ENCODE results near the gene ADAMTSL1.

The ADAMTSL1 gene

DNA sequence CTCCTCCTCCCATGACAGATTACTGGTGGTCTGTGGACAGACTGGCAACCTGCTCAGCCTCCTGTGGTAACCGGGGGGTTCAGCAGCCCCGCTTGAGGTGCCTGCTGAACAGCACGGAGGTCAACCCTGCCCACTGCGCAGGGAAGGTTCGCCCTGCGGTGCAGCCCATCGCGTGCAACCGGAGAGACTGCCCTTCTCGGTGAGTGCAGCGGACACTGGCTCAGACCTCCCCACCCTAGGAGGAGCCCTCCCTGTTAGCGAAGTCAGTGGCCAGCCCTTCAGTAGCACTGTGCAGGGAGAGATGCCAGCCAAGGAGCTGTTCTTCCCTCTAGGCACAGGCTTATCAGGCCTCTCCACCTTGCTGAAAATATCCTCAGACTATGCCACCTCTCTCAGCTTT is 415.6 kb downstream of the ADAMTSL1 start:
- no peak for DNase-seq

DNA sequence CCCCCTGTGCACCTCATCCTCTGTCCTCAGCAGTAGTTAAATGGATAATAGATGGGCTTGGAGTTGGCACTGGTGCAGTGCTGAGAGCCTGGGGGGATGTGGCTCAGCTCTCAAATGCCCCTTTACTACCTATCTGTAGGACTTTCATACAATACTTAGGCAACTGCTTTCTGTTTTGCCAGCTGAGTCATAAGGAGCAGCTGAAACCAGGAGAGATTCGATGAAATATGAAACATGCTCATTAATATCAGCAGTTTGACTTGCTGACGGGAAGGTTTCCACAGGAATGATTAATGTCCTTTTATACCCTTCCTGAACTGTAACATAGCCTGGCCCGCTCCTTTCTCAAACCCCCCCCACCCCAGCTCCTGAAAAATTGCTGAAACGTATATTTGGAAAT is 416.4 kb downstream of the ADAMTSL1 start:
- no peak for DNase-seq

DNA sequence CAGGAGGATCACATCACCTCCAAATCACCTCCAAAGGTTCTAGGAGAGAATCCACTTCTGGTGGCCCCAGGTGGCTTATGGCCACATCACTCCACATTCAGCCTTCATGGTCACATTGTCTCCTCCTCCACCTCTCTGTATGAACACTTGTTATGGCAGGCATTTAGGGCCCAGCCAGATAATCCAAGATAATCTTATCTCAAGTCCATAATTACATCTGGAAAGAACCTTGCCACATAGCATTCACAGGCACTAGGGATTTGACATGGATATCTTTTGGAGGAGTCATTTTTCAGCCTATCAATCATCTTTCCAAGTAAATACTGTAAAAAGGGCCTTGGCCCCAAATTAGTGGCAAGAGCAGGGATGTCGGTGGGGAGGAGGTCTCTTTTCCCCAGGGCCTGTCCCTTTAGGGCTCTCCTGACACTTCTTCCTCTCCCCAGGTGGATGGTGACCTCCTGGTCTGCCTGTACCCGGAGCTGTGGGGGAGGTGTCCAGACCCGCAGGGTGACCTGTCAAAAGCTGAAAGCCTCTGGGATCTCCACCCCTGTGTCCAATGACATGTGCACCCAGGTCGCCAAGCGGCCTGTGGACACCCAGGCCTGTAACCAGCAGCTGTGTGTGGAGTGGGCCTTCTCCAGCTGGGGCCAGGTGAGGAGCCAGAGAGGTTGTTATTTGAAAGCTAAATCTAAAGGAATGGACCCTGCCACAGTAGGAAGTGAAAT is 418.2 kb downstream of the ADAMTSL1 start:
- no peak for DNase-seq

DNA sequence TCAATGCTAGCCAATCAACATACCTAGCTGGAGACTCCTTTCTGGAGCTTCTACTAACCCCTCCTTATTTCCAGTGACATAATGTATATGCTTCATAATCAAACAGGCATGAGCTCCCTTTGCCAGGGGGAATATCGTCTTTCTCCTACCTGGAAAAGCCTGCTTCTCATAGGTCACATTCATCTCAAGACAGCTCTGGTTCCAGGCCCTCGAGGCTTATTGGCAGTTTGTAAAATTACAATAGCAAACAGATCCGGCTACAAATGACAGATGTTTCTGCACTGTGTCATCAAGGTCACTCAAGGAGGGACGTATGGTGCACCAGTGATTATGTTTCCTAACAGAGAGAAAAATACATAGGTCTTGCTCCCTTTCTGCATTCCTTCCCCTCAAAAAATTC is 419.1 kb downstream of the ADAMTSL1 start:
- no peak for DNase-seq

DNA sequence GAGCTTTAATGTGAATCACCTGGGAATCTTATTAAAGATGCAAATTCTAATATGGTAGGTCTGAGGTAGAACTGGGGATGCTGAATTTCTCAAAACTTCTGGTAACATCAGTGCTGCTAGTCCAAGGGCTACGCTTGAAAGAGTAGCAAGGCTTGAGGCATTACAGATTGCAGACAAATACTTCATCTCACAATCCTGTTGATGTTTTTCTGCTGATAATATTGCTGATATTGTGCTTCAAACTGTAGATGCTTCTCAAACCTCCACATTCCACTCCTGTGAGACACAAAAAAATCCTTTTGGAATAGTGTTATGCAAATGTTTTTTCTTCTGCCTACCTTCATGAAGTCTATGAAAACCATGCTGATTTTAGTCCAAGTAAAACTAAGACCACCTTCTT is 419.5 kb downstream of the ADAMTSL1 start:
- no peak for DNase-seq

DNA sequence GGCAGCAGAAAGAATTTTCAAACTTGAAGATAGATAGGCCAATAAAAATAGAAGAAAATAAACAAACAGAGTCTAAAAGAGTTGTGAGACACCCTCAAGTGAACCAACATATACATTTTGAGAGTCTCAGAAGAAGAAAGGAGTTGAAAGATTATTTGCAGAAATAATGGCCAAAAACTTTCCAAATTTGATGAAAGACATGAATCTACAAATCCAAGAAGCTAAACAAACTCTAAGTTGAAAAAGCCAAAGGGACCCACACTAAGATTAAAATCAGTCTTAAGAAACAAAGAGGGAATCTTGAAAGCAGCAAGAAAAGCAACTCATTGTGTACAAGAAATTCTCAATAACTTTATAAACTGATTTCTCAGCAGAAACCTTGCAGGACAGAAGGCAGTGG is 422.1 kb downstream of the ADAMTSL1 start:
- no peak for DNase-seq

DNA sequence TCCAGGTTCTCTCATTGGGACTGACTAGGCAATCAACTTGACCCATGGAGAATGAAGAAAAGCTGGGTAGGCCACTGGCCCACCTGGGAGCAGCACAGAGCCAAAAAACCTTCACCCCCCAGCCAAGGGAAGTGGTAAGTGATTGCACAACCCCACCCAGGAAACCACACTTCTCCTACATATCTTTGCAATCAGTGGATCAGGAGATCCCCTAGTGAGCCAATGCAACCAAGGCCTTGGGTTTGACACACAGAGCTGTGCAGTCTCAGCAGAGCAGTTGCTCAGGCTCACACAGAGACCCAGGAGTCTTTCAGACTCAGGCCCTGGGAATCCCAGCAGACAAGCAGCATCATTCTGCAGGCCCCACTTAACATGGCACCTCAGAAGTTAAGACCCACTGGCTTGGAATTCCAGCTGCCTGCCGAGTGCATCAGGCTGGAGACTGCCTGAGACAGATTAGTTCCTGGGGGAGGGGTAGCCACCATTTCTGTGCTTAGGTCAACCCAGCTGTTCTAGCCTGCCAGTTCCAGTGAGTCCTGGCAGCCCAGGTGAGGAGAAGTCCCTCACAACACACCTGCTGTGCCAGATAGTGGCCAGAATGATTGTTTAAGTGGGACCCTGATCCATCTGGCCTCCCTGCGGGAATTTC is 422.7 kb downstream of the ADAMTSL1 start:
- DNase-seq: no peak

DNA sequence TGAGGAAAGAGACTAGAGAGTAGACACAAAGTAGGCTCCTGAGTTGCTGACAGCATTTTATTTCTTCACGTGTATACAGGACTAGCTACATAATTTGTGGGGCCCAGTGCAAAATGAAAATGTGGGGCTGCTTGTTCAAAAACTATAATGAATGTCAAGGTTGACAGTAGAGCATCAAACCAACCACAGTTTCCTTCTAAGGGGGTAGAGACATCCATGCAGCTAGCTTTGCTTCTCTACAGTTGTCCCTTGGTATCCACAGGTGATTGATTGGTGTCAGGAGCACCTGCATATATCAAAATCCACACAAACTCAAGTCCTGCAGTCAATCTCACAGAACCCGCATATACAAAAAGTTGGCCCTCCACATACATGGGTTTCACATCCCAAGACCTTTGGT is 429.5 kb downstream of the ADAMTSL1 start:
- DNase-seq: no peak

DNA sequence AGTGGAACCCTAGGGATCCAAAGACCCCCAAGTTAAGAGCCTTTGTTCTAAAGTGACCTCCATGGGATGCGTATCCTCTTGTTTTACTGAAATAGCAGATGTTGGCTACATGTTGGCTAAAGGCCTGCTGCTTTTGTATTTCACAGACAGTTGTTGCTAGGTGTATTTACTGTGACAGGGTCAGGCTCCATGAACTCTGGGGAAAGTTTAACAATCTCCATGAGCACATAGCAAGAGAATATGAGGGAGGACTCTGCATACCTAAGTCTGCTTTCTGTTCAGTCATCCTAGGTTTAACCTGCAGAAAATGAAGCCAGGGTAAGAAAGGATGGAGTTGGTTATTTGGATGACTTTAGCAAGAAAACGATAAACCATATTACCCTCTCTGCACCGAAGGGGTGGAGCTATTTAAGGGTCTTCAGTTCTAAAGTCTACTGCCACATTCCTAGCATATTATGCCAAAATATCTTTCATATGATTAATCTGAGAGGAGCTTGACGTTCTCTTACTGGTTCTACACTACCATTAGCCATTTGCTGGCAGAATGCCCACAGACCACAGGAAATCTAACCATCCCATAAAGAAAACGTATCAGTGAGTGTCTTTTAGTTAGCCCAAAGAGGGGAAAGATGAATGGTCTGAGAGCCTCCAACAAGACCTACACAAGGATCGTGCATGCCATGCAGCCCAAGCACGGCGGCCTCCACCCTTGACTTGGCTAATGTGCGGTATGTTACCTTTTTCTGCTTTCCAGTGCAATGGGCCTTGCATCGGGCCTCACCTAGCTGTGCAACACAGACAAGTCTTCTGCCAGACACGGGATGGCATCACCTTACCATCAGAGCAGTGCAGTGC is 431.3 kb downstream of the ADAMTSL1 start:
- DNase-seq: no peak

DNA sequence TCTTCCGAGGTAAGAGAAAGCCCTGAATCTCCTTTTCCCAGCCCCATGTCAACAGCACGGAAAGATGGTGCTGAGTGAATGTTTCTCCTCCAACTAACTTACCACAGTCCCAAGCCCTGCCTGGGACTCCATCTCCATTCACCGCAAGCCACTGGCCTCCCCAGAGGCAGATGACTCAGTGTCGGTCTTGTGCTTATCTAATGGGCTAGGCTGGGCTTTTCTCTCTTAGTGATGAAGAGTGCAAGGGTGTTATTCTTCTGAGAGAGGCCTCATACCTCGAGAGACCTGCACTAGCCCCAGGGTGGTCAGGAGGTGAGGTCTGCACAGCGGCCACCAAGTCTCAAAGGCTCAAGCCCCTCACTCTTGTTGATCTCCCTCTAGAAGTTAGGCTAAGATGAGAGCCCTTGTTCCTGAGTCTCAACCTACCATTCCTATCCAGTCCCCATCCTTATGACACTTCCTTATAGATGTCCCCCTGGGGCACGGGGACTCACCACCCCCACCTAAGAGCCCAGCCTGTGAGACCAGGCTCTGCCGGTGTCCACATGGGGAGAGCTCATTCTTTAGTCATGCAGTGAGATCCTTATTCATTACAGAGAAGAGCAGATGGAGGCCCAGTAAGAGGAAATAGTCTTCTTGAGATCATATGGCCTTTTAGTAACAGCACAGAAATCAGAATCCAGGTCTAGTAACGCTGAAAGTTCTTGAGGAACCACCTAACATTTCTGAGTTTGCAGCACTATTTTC is 432.1 kb downstream of the ADAMTSL1 start:
- no peak for DNase-seq

DNA sequence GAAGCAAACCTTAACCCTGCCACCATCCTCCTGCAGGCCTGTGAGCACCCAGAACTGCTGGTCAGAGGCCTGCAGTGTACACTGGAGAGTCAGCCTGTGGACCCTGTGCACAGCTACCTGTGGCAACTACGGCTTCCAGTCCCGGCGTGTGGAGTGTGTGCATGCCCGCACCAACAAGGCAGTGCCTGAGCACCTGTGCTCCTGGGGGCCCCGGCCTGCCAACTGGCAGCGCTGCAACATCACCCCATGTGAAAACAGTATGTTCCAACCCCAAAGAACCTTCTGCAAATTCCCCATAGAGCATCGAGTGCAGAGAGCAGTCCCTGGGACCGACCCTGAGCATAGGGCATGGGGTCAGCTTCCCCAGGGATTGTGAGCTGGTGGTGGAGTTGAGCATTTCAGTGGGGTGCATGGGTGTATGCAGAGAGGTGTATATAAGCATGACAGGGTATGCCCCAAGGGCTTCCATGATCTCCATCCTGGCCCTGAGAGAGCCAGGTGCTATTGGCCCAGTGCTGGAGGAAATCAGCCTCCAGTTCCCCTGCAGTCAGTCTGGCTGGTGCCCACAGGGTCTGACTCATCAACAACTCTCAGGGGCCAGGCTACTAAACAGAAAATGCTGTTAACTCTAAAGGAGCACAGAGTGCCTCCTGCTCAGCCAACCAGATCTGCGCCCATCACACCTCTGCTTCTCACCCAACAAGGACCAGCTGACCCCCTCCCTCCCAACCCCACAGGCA is 432.9 kb downstream of the ADAMTSL1 start:
- DNase-seq: no peak

DNA sequence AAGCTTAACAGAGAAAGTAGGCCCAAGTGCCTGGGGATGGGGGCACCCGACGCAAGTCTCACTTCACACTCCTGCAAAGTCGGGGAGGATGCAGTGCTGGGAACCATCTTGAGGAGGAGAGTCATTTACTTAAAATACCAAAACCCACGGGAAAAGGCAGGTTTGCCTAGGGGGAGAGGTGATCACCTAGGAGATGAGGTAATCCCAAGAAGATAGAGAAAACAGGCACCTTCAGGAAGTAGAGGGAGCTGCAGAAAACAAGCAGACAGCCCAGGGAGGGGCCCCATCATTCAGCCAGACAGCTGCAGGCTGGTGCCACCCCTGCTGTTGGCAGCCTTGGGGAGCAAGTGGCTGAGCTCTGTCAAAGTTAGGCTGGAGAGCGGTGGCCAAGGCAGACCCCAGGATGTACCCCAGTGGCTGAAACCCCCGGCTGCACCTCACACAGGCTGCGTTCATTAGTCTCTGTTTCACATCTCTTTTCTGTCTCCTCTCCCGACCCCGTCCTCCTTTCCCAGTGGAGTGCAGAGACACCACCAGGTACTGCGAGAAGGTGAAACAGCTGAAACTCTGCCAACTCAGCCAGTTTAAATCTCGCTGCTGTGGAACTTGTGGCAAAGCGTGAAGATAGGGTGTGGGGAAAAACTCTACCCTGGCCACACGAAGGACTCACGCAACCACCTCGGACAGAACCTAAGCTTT is 434.1 kb downstream of the ADAMTSL1 start:
- DNase-seq: no peak

DNA sequence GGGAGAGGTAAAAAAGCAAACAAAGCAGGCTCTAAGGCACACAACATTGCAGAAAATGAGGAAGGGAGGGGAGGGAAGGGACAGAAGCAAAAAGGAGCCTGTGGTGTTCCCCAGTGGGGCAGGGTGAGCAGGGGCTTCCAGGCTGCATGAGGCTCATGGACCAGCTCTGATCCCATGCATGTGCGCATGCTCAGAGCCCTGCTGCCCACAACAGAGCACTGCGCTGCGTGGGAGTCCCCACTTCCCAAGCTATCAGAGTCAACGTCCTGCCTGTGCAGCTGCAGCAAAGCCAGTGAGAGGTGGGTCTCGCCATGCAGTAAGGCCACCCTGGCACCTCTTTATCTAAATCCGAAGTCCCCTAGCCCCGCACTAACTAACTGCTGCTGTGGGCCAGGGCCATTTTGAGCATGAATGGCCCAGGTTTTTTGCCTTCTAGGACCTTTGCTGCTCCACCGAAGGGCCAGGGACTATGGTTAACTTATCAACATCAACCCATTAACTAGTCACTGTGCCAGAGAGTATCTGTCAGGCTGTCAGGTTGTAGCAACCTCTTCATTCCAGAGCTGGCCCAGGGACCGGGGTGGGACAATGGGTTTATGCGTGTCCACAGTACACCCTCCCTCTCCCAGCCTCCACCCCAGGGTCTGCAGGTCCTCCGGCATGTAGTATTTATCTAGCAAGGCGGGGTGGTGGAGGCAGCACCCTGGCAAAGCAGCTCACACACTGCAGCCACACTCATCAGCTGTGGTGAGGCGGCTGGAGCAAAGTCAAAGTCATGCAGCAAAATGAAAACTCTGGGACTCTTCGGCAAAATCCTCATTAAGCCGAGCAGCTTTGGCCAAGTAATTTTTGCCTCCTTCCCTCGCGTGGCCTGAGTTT is 435.4 kb downstream of the ADAMTSL1 start:
- DNase-seq: no peak

DNA sequence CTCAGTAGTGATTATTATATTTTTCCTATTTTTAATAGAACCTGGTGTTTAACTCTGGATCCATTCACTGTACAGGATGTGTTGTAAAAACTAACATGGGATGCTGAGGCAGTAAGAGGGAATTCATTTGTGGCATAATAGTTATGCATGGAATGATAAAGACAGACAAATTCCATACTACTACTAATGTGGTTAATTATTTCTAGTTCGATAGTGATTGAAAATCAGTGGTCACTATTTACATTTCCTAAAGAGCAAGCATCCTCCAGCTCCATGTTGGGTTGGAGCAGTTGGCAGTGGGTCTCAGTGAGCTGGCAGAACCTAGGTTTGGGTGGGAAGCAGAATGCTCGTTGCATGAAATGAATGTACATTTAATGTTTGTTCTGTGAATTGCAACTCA is 436.5 kb downstream of the ADAMTSL1 start:
- DNase-seq: no peak

DNA sequence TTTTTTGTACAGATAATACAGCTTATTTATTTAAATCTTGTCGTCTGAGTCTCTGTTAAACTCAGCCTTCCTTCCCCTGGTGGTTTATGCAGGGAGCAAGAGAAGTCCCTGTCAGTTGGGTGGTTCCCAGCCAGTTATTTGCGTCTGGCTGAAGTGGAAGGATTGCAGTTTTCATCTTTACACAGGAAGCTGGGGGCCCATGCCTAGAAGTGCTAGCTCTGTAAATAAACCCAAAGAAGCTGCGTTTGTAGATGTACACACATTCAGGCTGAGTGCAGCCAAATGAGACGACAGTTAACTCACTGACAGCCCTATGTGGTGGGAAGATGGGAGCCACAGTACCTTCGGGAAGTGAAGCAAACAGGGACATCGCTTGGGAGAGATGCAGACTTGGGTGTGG is 437.0 kb downstream of the ADAMTSL1 start:
- DNase-seq: no peak

DNA sequence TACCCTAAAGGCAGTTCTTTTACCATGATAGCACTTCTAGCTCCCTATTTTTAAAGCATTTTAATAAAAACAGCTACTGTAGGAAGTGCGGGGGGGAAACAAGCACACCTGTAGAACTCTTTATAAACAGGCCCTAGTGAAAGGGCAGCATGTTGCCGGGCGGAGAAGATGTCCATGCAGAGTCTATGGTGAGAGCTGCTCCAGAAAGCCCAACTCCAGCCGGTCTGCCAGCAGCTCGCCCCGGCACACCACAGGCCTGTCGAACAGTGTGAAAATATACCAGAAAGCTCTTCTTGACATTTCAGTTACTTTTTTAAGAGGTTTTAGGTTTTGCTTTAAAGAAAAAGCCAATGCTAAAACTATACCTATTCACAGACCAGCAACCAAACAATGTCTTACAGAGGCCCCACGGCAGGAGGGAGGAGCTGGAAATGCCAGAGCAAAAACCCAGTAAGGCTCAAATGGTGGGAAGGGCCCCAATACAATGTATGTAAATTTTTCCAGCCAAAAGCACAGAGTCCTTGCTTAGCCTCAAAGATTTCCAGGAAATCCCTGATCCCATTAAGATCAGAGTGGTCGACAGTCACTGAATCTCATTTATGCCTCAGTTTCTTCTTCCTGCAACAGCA is 437.9 kb downstream of the ADAMTSL1 start:
- DNase-seq: no peak

DNA sequence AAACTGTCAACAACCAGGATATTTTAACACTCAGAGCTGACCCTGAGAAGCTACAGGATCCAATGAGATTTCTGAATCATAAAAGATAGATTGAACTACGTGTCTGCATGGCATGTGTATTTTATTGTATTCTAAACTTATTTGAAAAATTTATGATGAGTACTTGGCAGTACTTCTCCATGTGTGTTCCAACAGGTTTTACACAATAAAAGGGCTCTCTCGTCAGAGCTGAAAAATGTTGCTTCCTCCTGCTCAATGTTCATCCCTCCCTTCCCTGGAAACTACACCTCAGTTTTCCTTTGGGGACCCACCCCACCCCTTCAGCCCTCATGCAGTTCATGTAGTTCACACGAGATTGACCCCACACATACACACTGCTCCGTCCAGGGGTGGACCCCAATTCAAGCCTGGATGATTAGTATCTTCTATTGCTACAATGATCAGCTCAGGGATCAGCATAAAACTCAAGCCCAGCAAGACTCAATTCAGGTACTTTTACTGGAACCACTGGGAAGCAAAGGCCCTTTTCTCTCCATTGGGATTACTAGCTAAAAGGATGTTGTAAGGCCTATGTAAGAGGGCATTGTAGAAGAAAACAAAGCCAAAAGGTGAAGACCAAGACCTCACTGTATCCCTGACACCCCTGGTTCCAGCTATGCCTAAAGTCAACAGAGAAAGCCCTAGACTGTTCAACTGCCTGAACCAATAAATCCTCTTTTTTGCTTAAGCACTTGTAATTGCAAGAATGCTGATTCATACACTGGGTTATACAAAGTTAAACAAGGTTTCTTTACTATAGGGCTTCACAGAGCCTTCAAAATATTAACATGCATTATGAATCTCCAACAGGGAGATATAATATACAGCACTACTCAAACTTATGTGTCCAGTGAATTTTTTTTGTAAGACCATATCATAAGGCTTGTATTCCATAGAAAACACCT is 446.5 kb downstream of the ADAMTSL1 start:
- no peak for DNase-seq

DNA sequence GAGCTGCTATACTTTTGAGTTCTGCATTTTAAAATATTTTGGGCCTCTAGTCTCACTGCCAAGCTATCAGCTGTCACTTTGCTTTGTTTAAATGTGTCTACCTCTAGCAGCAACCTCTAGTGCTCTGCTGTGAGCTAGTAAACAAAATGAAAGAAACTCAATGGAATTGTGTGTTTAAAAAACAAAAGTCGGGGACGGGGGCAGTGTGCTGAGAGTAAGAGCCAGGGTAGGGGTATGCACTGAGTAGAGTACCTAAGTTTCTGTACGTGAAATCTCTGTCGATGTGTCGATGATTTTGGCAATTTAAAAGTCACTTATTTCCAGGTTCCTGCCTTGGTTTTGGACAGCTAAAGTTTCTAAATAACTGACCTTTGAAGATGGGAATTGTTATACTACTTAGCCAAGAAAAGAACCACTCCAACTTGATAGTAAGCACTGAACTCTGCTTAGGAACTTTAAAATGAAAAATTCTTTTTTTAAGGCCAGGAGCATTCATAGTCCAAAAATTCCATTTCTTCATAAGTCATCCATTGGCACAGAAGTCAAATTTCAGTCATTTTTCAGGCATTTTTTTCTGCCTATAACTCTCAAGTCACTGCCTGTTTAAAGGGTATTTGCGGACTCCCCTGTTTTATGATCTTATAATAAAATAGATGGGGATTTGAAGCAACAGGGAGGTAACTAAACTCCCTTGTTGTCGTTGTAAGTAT is 447.6 kb downstream of the ADAMTSL1 start:
- no peak for DNase-seq
